Tibial nerve (tissue), 4 donors: ENCODE data around the gene UTS2B. TPM values are rescaled to one million over a fixed set of nuclear protein-coding genes. Genes with fewer than 3 reads are reported as not detected.

ENCODE experiments used
- DNase-seq, 2 donors: peaks; one replicate each; pipeline ENCODE4 v3.0.0-alpha.2; 2019; ENCODE audit warnings: low spot score in 2 of 2
- H3K27ac ChIP-seq, 4 donors: fragments of 200-600 bp; sonication (generic) in 3 of 4; one replicate each; pipeline ENCODE4 v1.5.1; 2017 to 2019; ENCODE audit warnings: mild to moderate bottlenecking in 1 of 4
- H3K27me3 ChIP-seq, 2 donors: fragments of 200-600 bp; sonication (generic) in 1 of 2; one replicate each; pipeline versions ENCODE4 v1.5.1 to v1.6.0; 2017 to 2019
- H3K36me3 ChIP-seq, 3 donors: fragments of 200-600 bp; sonication (generic); one replicate each; pipeline ENCODE4 v1.5.1; 2018 to 2019
- H3K4me1 ChIP-seq, 4 donors: fragments of 200-600 bp; sonication (generic) in 3 of 4; one replicate each; pipeline ENCODE4 v1.5.1; 2017 to 2019
- H3K4me3 ChIP-seq, 4 donors: fragments of 200-600 bp; sonication (generic) in 3 of 4; one replicate each; pipeline ENCODE4 v1.5.1; 2017 to 2019; ENCODE audit warnings: mild to moderate bottlenecking in 1 of 4, moderate library complexity in 1 of 4
- H3K9me3 ChIP-seq, 4 donors: fragments of 200-600 bp; sonication (generic) in 3 of 4; one replicate each; pipeline ENCODE4 v1.5.1; 2017 to 2019
- CTCF ChIP-seq, 5 experiments: fragments of 200-600 bp in 3 of 5; fragments of 450-650 bp in 2 of 5; sonication (generic) in 3 of 5; IDR thresholded peaks; one replicate each; pipeline ENCODE4 v1.5.1; 2016 to 2019; ENCODE audit warnings: antibody characterized with exemption in 5 of 5, mild to moderate bottlenecking in 3 of 5, moderate library complexity in 2 of 5
- EP300 ChIP-seq, 2 donors: sonication (generic); formaldehyde crosslinking; IDR thresholded peaks; one replicate each; pipeline ENCODE4 v1.6.1; 2017; ENCODE audit warnings: antibody characterized with exemption in 2 of 2, mild to moderate bottlenecking in 1 of 2
- POLR2A ChIP-seq, 2 donors: fragments of 450-650 bp; IDR thresholded peaks; one replicate each; pipeline ENCODE4 v1.6.1; 2017; ENCODE audit warnings: antibody characterized with exemption in 2 of 2, mild to moderate bottlenecking in 2 of 2, moderate library complexity in 2 of 2
- WGBS, 2 donors: methylation state at CpG; one replicate each; pipeline ENCODE4 v1.1.5; 2018; 5-methylcytosine and 5-hydroxymethylcytosine counted together
- total RNA-seq, 4 donors: library from RNA; depleted of rRNA; stranded (reverse); fragments of >200 nt; gene quantifications; one replicate each; pipeline ENCODE4 v1.1.0, GENCODE V29; 2016

Gene UTS2B
- total RNA-seq, 4 donors from 2014 or later = 0.90 to 2.7 TPM; not detected in 2

GRCh38 chr3:191244242-191244867, 86.0 kb downstream of the UTS2B start:
- no peak for DNase-seq

GRCh38 chr3:191240486-191240885, 89.8 kb downstream of the UTS2B start:
- DNase-seq = no peak
- H3K9me3 ChIP-seq = no peaks in the 10 kb centered on the region
- no peak for TF ChIP-seq POLR2A (IDR thresholded peaks at IDR 0.05)
- H3K27ac ChIP-seq = no peak overlapping the region
- H3K4me1 ChIP-seq = peaks cover 0 to 12% (median 0%) of the 10 kb centered on the region in 4 donors
- WGBS, 2 donors = 70 to 81% methylated on average over 5 of the region's 5 CpGs
- peak overlapping the region in 1 of 4 donors; percentile 35 for H3K4me3 ChIP-seq
- no peaks in the 10 kb centered on the region for H3K36me3 ChIP-seq
- no peaks in the 10 kb centered on the region for H3K27me3 ChIP-seq

More at GRCh38 chr3:191244242-191244867, 86.0 kb downstream of the UTS2B start:
- Histone ChIP-seq H3K4me3 (no peak overlapping the region), H3K4me1 (peaks cover 0 to 5% (median 0%) of the 10 kb centered on the region in 4 donors), H3K27me3 (no peaks in the 10 kb centered on the region), H3K9me3 (no peaks in the 10 kb centered on the region), H3K36me3 (no peaks in the 10 kb centered on the region), H3K27ac (no peak overlapping the region)
- WGBS, 2 donors = 28 to 29% methylated on average over 2 of the region's 2 CpGs
- TF ChIP-seq CTCF (IDR thresholded peaks at IDR 0.05) (peak in 3 of 5 experiments; percentile 14 to 46 (median 41)), EP300 (IDR thresholded peaks at IDR 0.05) (no peak)

GRCh38 chr3:191239407-191240031, 90.8 kb downstream of the UTS2B start:
- H3K27me3 ChIP-seq = no peaks in the 10 kb centered on the region
- 22 to 39% methylated on average over 1 of the region's 1 CpG for WGBS, 2 donors

GRCh38 chr3:191238321-191238817, 92.0 kb downstream of the UTS2B start:
- Histone ChIP-seq H3K36me3 (no peaks in the 10 kb centered on the region), H3K4me1 (peaks cover 0 to 12% (median 0%) of the 10 kb centered on the region in 4 donors), H3K27ac (no peak overlapping the region), H3K4me3 (no peak overlapping the region), H3K9me3 (no peaks in the 10 kb centered on the region), H3K27me3 (no peaks in the 10 kb centered on the region)
- 63% methylated on average over 4 of the region's 4 CpGs for WGBS, 2 donors
- TF ChIP-seq CTCF (IDR thresholded peaks at IDR 0.05) (no peak), EP300 (IDR thresholded peaks at IDR 0.05) (no peak), POLR2A (IDR thresholded peaks at IDR 0.05) (no peak)
- DNase-seq = no peak

More at GRCh38 chr3:191239407-191240031, 90.8 kb downstream of the UTS2B start:
- Histone ChIP-seq H3K4me1 (peaks cover 0 to 12% (median 0%) of the 10 kb centered on the region in 4 donors), H3K27ac (no peak overlapping the region), H3K36me3 (no peaks in the 10 kb centered on the region), H3K9me3 (no peaks in the 10 kb centered on the region), H3K4me3 (no peak overlapping the region)
- TF ChIP-seq EP300 (IDR thresholded peaks at IDR 0.05) = no peak
- no peak for TF ChIP-seq POLR2A (IDR thresholded peaks at IDR 0.05)
- no peak for TF ChIP-seq CTCF (IDR thresholded peaks at IDR 0.05)
- no peak for DNase-seq

GRCh38 chr3:191237047-191237882, 93.1 kb downstream of the UTS2B start:
- H3K36me3 ChIP-seq = no peaks in the 10 kb centered on the region
- peaks cover 0 to 12% (median 0%) of the 10 kb centered on the region in 4 donors for H3K4me1 ChIP-seq
- 71 to 76% methylated on average over 5 of the region's 5 CpGs for WGBS, 2 donors
- H3K27me3 ChIP-seq = no peaks in the 10 kb centered on the region
- no peak overlapping the region for H3K27ac ChIP-seq
- H3K9me3 ChIP-seq = no peaks in the 10 kb centered on the region
- no peak for DNase-seq
- H3K4me3 ChIP-seq = no peak overlapping the region
- TF ChIP-seq CTCF (IDR thresholded peaks at IDR 0.05) = no peak
- TF ChIP-seq EP300 (IDR thresholded peaks at IDR 0.05) = no peak
- no peak for TF ChIP-seq POLR2A (IDR thresholded peaks at IDR 0.05)
